GM23338 (cell line): ENCODE data around the gene KLHL36. TPM values are rescaled to one million over a fixed set of nuclear protein-coding genes. Genes with fewer than 3 reads are reported as not detected.

Experiments
- ATAC-seq: fragments of 200-7000 bp; cut with Tn5 transposase; 3 replicates; pipeline ENCODE4 v1.9.1; 2020
- DNase-seq: peaks from one replicate; pipeline ENCODE4 v3.0.0-alpha.2; 2015; ENCODE audit warnings: low spot score
- H2AFZ ChIP-seq: fragments of 200-600 bp; sonication (generic); 2 replicates; pipeline ENCODE4 v1.8.0; 2016; ENCODE audit warnings: antibody characterized with exemption, mild to moderate bottlenecking, moderate library complexity
- H3F3A ChIP-seq: fragments of 200-600 bp; sonication (generic); replicated peaks from 2 replicates; pipeline ENCODE4 v1.8.0; 2017; ENCODE audit warnings: antibody characterized with exemption, mixed run types, low read depth
- H3K27ac ChIP-seq: fragments of 200-600 bp; sonication (generic); 2 replicates; pipeline ENCODE4 v1.6.1; 2016; ENCODE audit warnings: low read depth
- H3K27me3 ChIP-seq: fragments of 200-600 bp; sonication (generic); 2 replicates; pipeline ENCODE4 v1.8.0; 2016; ENCODE audit warnings: mild to moderate bottlenecking, mixed run types, moderate library complexity; ENCODE audit not compliant: insufficient read depth
- H3K36me3 ChIP-seq: fragments of 200-600 bp; sonication (generic); 2 replicates; pipeline ENCODE4 v1.8.0; 2016; ENCODE audit warnings: mild to moderate bottlenecking; ENCODE audit not compliant: insufficient read depth
- H3K4me1 ChIP-seq: fragments of 200-600 bp; sonication (generic); 2 replicates; pipeline ENCODE4 v1.8.0; 2016; ENCODE audit warnings: mild to moderate bottlenecking, moderate library complexity; ENCODE audit not compliant: insufficient read depth
- H3K4me2 ChIP-seq: fragments of 200-600 bp; sonication (generic); 2 replicates; pipeline ENCODE4 v1.7.1; 2017; ENCODE audit warnings: mixed run types
- H3K4me3 ChIP-seq: fragments of 200-600 bp; sonication (generic); 2 replicates; pipeline ENCODE4 v1.6.1; 2016; ENCODE audit warnings: mixed run types
- H3K79me2 ChIP-seq: fragments of 200-600 bp; sonication (generic); replicated peaks from 2 replicates; pipeline ENCODE4 v1.8.0; 2017; ENCODE audit warnings: mild to moderate bottlenecking; ENCODE audit not compliant: insufficient read depth
- H3K9me2 ChIP-seq: fragments of 200-600 bp; sonication (generic); 2 replicates; pipeline ENCODE4 v1.8.0; 2017; ENCODE audit not compliant: insufficient read depth
- H4K20me1 ChIP-seq: fragments of 200-600 bp; sonication (generic); replicated peaks from 2 replicates; pipeline ENCODE4 v1.8.0; 2017; ENCODE audit warnings: mild to moderate bottlenecking; ENCODE audit not compliant: insufficient read depth
- H3K27ac Mint-ChIP-seq: 2 replicates; pipeline ENCODE4 v1.8.0; 2020; ENCODE audit warnings: inconsistent platforms, mild to moderate bottlenecking, moderate library complexity, mixed read lengths
- H3K27me3 Mint-ChIP-seq: 3 replicates; pipeline ENCODE4 v1.8.0; 2022; ENCODE audit warnings: low read depth, mild to moderate bottlenecking, moderate library complexity, mixed read lengths, inconsistent platforms; ENCODE audit not compliant: insufficient read depth, poor library complexity
- H3K36me3 Mint-ChIP-seq: 3 replicates; pipeline ENCODE4 v1.8.0; 2021; ENCODE audit warnings: low read depth, mild to moderate bottlenecking, inconsistent platforms, moderate library complexity, mixed read lengths
- H3K4me1 Mint-ChIP-seq: 3 replicates; pipeline ENCODE4 v1.8.0; 2020; ENCODE audit warnings: mild to moderate bottlenecking, inconsistent platforms, mixed read lengths
- H3K4me3 Mint-ChIP-seq: 3 replicates; pipeline ENCODE4 v1.8.0; 2021; ENCODE audit warnings: moderate library complexity, mild to moderate bottlenecking, inconsistent platforms, mixed read lengths
- H3K9me3 Mint-ChIP-seq: 3 replicates; pipeline ENCODE4 v1.8.0; 2020; ENCODE audit warnings: moderate library complexity, mild to moderate bottlenecking, inconsistent platforms, mixed read lengths
- EZH2 ChIP-seq: fragments of 200-600 bp; sonication (generic); IDR thresholded peaks from one replicate; pipeline ENCODE4 v1.8.0; 2017; ENCODE audit warnings: antibody characterized with exemption, mild to moderate bottlenecking, low read depth; ENCODE audit not compliant: unreplicated experiment
- EZH2phosphoT487 ChIP-seq: fragments of 200-600 bp; sonication (generic); IDR thresholded peaks from one replicate; pipeline ENCODE4 v1.8.1; 2018; ENCODE audit warnings: antibody characterized with exemption; ENCODE audit not compliant: unreplicated experiment
- JUNB ChIP-seq: IDR thresholded peaks from one replicate; pipeline ENCODE4 v1.6.1; 2016; ENCODE audit warnings: antibody characterized with exemption; ENCODE audit not compliant: unreplicated experiment
- NANOG ChIP-seq: IDR thresholded peaks from 2 replicates; pipeline ENCODE4 v1.6.1; 2016; ENCODE audit warnings: antibody characterized with exemption, borderline replicate concordance
- POLR2AphosphoS5 ChIP-seq: IDR thresholded peaks from 2 replicates; pipeline ENCODE4 v1.6.1; 2016; ENCODE audit warnings: antibody characterized with exemption, low read depth
- STAT1 ChIP-seq: IDR thresholded peaks from one replicate; pipeline ENCODE4 v1.6.1; 2016; ENCODE audit warnings: antibody characterized with exemption; ENCODE audit not compliant: unreplicated experiment
- ZNF114 ChIP-seq: fragments of 250-450 bp; sonication (Bioruptor Pico); IDR thresholded peaks from 2 replicates; pipeline ENCODE4 v1.5.0; 2020; ENCODE audit warnings: mild to moderate bottlenecking, moderate library complexity
- ZNF331 ChIP-seq: fragments of 250-450 bp; sonication (Bioruptor Pico); IDR thresholded peaks from 2 replicates; pipeline ENCODE4 v1.5.0; 2020; ENCODE audit warnings: low read depth, mild to moderate bottlenecking, moderate library complexity
- ZNF462 ChIP-seq: fragments of 250-450 bp; sonication (Bioruptor Pico); IDR thresholded peaks from 2 replicates; pipeline ENCODE4 v1.5.0; 2020; ENCODE audit warnings: mild to moderate bottlenecking, moderate library complexity
- polyA plus RNA-seq: library from polyadenylated mRNA; unstranded; fragments of >200 nt; fragmentation: Nextera tagmentation; extraction: Ambion mirVana; gene quantifications from 2 replicates; pipeline ENCODE4 v1.2.1, GENCODE V29; 2016
- total RNA-seq: library from RNA; depleted of rRNA; stranded (reverse); fragments of >200 nt; shearing (Covaris generic); gene quantifications from 2 replicates; pipeline ENCODE4 v1.2.3, GENCODE V29; 2014
- TF ChIP-seq, protein P1 (sequence below): IDR thresholded peaks from 2 replicates; pipeline ENCODE4 v1.6.1; 2016; ENCODE audit warnings: antibody characterized with exemption
- TF ChIP-seq, protein P2 (sequence below): IDR thresholded peaks from one replicate; pipeline ENCODE4 v1.6.1; 2018; ENCODE audit warnings: antibody characterized with exemption; ENCODE audit not compliant: unreplicated experiment

Gene KLHL36
- total and polyA plus RNA-seq, 2 experiments from 2014 or later: 13.4 to 70.4 TPM

DNA sequence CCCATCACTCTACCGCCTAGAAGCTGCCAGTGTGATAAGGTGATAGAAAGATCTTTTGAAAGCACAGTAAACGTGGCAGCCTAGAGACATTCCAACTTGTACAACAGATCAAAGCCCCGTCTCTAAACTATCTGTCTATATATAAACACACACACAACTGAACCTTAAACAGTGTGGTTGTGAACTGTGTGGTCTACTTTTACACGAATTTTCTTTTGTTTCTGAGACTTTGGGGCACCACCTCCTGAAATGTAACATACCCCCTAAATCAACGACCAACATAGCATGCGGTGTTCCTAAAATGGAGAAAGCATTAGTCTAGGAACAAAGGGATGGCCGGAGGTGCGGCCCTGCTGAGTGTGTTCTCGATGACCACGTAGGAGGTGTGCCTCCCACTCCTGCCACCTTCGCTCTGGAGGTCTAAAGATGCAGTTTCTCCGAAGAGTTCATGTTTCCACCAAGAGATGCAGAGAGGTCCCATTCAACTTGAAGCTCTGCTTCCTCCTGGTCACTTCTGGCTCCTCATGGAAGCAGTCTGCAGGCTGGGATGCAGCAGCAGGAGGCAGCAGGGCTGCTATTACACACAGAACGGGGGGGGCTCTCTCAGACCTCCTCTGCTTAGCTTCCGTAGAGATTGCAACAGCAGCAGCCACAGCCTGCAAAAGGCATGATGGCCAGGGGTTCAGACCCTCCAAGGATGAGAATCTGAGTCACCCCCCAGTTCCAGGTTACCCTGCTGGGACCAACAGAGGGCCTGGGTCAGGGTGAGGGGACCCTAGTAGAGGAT is 28.9 kb downstream of the KLHL36 start (continued):
- TF ChIP-seq, protein P1, sequence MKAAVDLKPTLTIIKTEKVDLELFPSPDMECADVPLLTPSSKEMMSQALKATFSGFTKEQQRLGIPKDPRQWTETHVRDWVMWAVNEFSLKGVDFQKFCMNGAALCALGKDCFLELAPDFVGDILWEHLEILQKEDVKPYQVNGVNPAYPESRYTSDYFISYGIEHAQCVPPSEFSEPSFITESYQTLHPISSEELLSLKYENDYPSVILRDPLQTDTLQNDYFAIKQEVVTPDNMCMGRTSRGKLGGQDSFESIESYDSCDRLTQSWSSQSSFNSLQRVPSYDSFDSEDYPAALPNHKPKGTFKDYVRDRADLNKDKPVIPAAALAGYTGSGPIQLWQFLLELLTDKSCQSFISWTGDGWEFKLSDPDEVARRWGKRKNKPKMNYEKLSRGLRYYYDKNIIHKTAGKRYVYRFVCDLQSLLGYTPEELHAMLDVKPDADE: no peak
- TF ChIP-seq, protein P2, sequence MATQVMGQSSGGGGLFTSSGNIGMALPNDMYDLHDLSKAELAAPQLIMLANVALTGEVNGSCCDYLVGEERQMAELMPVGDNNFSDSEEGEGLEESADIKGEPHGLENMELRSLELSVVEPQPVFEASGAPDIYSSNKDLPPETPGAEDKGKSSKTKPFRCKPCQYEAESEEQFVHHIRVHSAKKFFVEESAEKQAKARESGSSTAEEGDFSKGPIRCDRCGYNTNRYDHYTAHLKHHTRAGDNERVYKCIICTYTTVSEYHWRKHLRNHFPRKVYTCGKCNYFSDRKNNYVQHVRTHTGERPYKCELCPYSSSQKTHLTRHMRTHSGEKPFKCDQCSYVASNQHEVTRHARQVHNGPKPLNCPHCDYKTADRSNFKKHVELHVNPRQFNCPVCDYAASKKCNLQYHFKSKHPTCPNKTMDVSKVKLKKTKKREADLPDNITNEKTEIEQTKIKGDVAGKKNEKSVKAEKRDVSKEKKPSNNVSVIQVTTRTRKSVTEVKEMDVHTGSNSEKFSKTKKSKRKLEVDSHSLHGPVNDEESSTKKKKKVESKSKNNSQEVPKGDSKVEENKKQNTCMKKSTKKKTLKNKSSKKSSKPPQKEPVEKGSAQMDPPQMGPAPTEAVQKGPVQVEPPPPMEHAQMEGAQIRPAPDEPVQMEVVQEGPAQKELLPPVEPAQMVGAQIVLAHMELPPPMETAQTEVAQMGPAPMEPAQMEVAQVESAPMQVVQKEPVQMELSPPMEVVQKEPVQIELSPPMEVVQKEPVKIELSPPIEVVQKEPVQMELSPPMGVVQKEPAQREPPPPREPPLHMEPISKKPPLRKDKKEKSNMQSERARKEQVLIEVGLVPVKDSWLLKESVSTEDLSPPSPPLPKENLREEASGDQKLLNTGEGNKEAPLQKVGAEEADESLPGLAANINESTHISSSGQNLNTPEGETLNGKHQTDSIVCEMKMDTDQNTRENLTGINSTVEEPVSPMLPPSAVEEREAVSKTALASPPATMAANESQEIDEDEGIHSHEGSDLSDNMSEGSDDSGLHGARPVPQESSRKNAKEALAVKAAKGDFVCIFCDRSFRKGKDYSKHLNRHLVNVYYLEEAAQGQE: no peak
- no peak for TF ChIP-seq NANOG
- no peak for TF ChIP-seq POLR2AphosphoS5

DNA sequence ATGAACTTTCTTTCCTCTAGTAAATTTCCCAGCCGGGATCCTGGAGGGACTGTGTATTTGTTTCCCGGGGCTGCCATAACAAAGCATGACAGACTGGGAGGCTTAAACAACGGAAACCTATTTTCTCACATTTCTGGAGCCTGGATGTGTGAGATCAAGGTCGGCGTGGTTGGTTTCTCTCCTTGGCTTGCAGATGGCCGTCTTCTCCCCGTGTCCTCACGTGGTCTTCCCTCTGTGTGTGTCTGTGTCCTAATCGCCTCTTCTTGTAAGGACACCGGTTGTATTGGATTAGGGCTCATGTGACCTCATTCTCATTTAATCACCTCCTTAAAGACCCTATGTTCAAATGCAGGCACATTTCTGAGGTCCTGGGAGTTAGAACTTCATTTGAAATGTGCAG is 29.5 kb downstream of the KLHL36 start:
- ATAC-seq (peak; percentile 23), DNase-seq (no peak)
- H3F3A ChIP-seq: no peaks in the 10 kb centered on the region; the same call in 1 of the 2 replicates
- no peak overlapping the region for H3K4me3 ChIP-seq
- H3K27me3 Mint-ChIP-seq: peaks cover 4% of the 10 kb centered on the region
- H3K4me1 Mint-ChIP-seq: peaks cover 17% of the 10 kb centered on the region
- H3K36me3 Mint-ChIP-seq: no peaks in the 10 kb centered on the region
- no peaks in the 10 kb centered on the region for H4K20me1 ChIP-seq
- H3K4me1 ChIP-seq: peaks cover 7% of the 10 kb centered on the region
- H2AFZ ChIP-seq: peak overlapping the region; percentile 80
- H3K4me2 ChIP-seq: 0 out of 2 replicates have a peak overlapping the region, but pooled peaks have one; percentile 23
- no peaks in the 10 kb centered on the region for H3K79me2 ChIP-seq
- no peaks in the 10 kb centered on the region for H3K36me3 ChIP-seq
- H3K9me3 Mint-ChIP-seq: no peaks in the 10 kb centered on the region
- H3K27me3 ChIP-seq: no peaks in the 10 kb centered on the region
- H3K4me3 Mint-ChIP-seq: no peak overlapping the region; the same call in 2 of the 3 replicates
- peaks cover 4% of the 10 kb centered on the region; the same call in 1 of the 2 replicates for H3K9me2 ChIP-seq
- H3K27ac Mint-ChIP-seq: no peak overlapping the region
- no peak overlapping the region for H3K27ac ChIP-seq
- TF ChIP-seq EZH2: no peak
- TF ChIP-seq EZH2phosphoT487: no peak
- no peak for TF ChIP-seq ZNF331 (CRISPR knock-in tag)
- TF ChIP-seq JUNB: no peak
- TF ChIP-seq NANOG: no peak
- TF ChIP-seq STAT1: no peak
- no peak for TF ChIP-seq ZNF114
- TF ChIP-seq ZNF462 (CRISPR knock-in tag): no peak
- TF ChIP-seq, protein P1: no peak
- no peak for TF ChIP-seq POLR2AphosphoS5
